GM23338 (cell line): ENCODE results near the gene CTAG2. TPM values are rescaled to one million over a fixed set of nuclear protein-coding genes. Genes with fewer than 3 reads are reported as not detected.
"Not testable (repeated sequence)": the region's sequence is repeated elsewhere in the genome, so short reads cannot be mapped to it uniquely, and the experiment has no call there.

Source experiments
- ATAC-seq: fragments of 200-7000 bp; cut with Tn5 transposase; 3 replicates; pipeline ENCODE4 v1.9.1; 2020
- DNase-seq: peaks from one replicate; pipeline ENCODE4 v3.0.0-alpha.2; 2015; ENCODE audit warnings: low spot score
- H2AFZ ChIP-seq: fragments of 200-600 bp; sonication (generic); 2 replicates; pipeline ENCODE4 v1.8.0; 2016; ENCODE audit warnings: antibody characterized with exemption, mild to moderate bottlenecking, moderate library complexity
- H3F3A ChIP-seq: fragments of 200-600 bp; sonication (generic); replicated peaks from 2 replicates; pipeline ENCODE4 v1.8.0; 2017; ENCODE audit warnings: antibody characterized with exemption, mixed run types, low read depth
- H3K27ac ChIP-seq: fragments of 200-600 bp; sonication (generic); 2 replicates; pipeline ENCODE4 v1.6.1; 2016; ENCODE audit warnings: low read depth
- H3K27me3 ChIP-seq: fragments of 200-600 bp; sonication (generic); 2 replicates; pipeline ENCODE4 v1.8.0; 2016; ENCODE audit warnings: mild to moderate bottlenecking, mixed run types, moderate library complexity; ENCODE audit not compliant: insufficient read depth
- H3K36me3 ChIP-seq: fragments of 200-600 bp; sonication (generic); 2 replicates; pipeline ENCODE4 v1.8.0; 2016; ENCODE audit warnings: mild to moderate bottlenecking; ENCODE audit not compliant: insufficient read depth
- H3K4me1 ChIP-seq: fragments of 200-600 bp; sonication (generic); 2 replicates; pipeline ENCODE4 v1.8.0; 2016; ENCODE audit warnings: mild to moderate bottlenecking, moderate library complexity; ENCODE audit not compliant: insufficient read depth
- H3K4me2 ChIP-seq: fragments of 200-600 bp; sonication (generic); 2 replicates; pipeline ENCODE4 v1.7.1; 2017; ENCODE audit warnings: mixed run types
- H3K4me3 ChIP-seq: fragments of 200-600 bp; sonication (generic); 2 replicates; pipeline ENCODE4 v1.6.1; 2016; ENCODE audit warnings: mixed run types
- H3K79me2 ChIP-seq: fragments of 200-600 bp; sonication (generic); replicated peaks from 2 replicates; pipeline ENCODE4 v1.8.0; 2017; ENCODE audit warnings: mild to moderate bottlenecking; ENCODE audit not compliant: insufficient read depth
- H3K9me2 ChIP-seq: fragments of 200-600 bp; sonication (generic); 2 replicates; pipeline ENCODE4 v1.8.0; 2017; ENCODE audit not compliant: insufficient read depth
- H4K20me1 ChIP-seq: fragments of 200-600 bp; sonication (generic); replicated peaks from 2 replicates; pipeline ENCODE4 v1.8.0; 2017; ENCODE audit warnings: mild to moderate bottlenecking; ENCODE audit not compliant: insufficient read depth
- H3K27ac Mint-ChIP-seq: 2 replicates; pipeline ENCODE4 v1.8.0; 2020; ENCODE audit warnings: inconsistent platforms, mild to moderate bottlenecking, moderate library complexity, mixed read lengths
- H3K27me3 Mint-ChIP-seq: 3 replicates; pipeline ENCODE4 v1.8.0; 2022; ENCODE audit warnings: low read depth, mild to moderate bottlenecking, moderate library complexity, mixed read lengths, inconsistent platforms; ENCODE audit not compliant: insufficient read depth, poor library complexity
- H3K36me3 Mint-ChIP-seq: 3 replicates; pipeline ENCODE4 v1.8.0; 2021; ENCODE audit warnings: low read depth, mild to moderate bottlenecking, inconsistent platforms, moderate library complexity, mixed read lengths
- H3K4me1 Mint-ChIP-seq: 3 replicates; pipeline ENCODE4 v1.8.0; 2020; ENCODE audit warnings: mild to moderate bottlenecking, inconsistent platforms, mixed read lengths
- H3K4me3 Mint-ChIP-seq: 3 replicates; pipeline ENCODE4 v1.8.0; 2021; ENCODE audit warnings: moderate library complexity, mild to moderate bottlenecking, inconsistent platforms, mixed read lengths
- H3K9me3 Mint-ChIP-seq: 3 replicates; pipeline ENCODE4 v1.8.0; 2020; ENCODE audit warnings: moderate library complexity, mild to moderate bottlenecking, inconsistent platforms, mixed read lengths
- CREB1 ChIP-seq: fragments of 250-450 bp; sonication (Bioruptor Pico); IDR thresholded peaks from 2 replicates; pipeline ENCODE4 v1.5.0; 2020; ENCODE audit warnings: low read depth, mild to moderate bottlenecking, moderate library complexity
- JUNB ChIP-seq: IDR thresholded peaks from one replicate; pipeline ENCODE4 v1.6.1; 2016; ENCODE audit warnings: antibody characterized with exemption; ENCODE audit not compliant: unreplicated experiment
- ZNF114 ChIP-seq: fragments of 250-450 bp; sonication (Bioruptor Pico); IDR thresholded peaks from 2 replicates; pipeline ENCODE4 v1.5.0; 2020; ENCODE audit warnings: mild to moderate bottlenecking, moderate library complexity
- polyA plus RNA-seq: library from polyadenylated mRNA; unstranded; fragments of >200 nt; fragmentation: Nextera tagmentation; extraction: Ambion mirVana; gene quantifications from 2 replicates; pipeline ENCODE4 v1.2.1, GENCODE V29; 2016
- total RNA-seq: library from RNA; depleted of rRNA; stranded (reverse); fragments of >200 nt; shearing (Covaris generic); gene quantifications from 2 replicates; pipeline ENCODE4 v1.2.3, GENCODE V29; 2014
- TF ChIP-seq, protein P1 (sequence below): fragments of 250-450 bp; sonication (Bioruptor Pico); IDR thresholded peaks from 2 replicates; pipeline ENCODE4 v1.5.0; 2020; ENCODE audit warnings: mild to moderate bottlenecking, moderate library complexity
- TF ChIP-seq, protein P2 (sequence below): IDR thresholded peaks from 2 replicates; pipeline ENCODE4 v1.6.1; 2016; ENCODE audit warnings: antibody characterized with exemption
- TF ChIP-seq, protein P3 (sequence below): IDR thresholded peaks from one replicate; pipeline ENCODE4 v1.6.1; 2018; ENCODE audit warnings: antibody characterized with exemption; ENCODE audit not compliant: unreplicated experiment

CTAG2 gene
- total and polyA plus RNA-seq, 2 experiments from 2014 or later: 0.87 TPM; not detected in 1

DNA sequence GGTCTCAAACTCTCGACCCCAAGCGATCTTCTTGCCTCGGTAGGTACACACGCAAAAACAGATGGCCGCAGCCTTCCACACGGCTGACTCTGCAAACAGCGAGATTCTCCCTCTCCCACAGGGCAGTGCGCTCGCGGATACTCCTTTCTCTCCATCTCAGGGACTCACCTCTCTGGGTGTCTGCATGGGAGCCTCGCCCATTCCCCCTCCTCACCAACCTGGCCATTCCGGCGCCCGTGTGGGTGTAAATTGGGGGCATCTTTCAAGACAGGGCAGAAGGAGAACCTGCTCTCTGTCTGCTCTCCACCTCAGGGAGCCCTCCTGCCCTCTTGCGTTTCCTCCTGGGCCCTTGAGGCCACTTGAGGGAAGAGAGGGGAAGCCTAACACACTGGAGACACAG, 4.4 kb downstream of the CTAG2 start (continued):
- TF ChIP-seq, protein P1, sequence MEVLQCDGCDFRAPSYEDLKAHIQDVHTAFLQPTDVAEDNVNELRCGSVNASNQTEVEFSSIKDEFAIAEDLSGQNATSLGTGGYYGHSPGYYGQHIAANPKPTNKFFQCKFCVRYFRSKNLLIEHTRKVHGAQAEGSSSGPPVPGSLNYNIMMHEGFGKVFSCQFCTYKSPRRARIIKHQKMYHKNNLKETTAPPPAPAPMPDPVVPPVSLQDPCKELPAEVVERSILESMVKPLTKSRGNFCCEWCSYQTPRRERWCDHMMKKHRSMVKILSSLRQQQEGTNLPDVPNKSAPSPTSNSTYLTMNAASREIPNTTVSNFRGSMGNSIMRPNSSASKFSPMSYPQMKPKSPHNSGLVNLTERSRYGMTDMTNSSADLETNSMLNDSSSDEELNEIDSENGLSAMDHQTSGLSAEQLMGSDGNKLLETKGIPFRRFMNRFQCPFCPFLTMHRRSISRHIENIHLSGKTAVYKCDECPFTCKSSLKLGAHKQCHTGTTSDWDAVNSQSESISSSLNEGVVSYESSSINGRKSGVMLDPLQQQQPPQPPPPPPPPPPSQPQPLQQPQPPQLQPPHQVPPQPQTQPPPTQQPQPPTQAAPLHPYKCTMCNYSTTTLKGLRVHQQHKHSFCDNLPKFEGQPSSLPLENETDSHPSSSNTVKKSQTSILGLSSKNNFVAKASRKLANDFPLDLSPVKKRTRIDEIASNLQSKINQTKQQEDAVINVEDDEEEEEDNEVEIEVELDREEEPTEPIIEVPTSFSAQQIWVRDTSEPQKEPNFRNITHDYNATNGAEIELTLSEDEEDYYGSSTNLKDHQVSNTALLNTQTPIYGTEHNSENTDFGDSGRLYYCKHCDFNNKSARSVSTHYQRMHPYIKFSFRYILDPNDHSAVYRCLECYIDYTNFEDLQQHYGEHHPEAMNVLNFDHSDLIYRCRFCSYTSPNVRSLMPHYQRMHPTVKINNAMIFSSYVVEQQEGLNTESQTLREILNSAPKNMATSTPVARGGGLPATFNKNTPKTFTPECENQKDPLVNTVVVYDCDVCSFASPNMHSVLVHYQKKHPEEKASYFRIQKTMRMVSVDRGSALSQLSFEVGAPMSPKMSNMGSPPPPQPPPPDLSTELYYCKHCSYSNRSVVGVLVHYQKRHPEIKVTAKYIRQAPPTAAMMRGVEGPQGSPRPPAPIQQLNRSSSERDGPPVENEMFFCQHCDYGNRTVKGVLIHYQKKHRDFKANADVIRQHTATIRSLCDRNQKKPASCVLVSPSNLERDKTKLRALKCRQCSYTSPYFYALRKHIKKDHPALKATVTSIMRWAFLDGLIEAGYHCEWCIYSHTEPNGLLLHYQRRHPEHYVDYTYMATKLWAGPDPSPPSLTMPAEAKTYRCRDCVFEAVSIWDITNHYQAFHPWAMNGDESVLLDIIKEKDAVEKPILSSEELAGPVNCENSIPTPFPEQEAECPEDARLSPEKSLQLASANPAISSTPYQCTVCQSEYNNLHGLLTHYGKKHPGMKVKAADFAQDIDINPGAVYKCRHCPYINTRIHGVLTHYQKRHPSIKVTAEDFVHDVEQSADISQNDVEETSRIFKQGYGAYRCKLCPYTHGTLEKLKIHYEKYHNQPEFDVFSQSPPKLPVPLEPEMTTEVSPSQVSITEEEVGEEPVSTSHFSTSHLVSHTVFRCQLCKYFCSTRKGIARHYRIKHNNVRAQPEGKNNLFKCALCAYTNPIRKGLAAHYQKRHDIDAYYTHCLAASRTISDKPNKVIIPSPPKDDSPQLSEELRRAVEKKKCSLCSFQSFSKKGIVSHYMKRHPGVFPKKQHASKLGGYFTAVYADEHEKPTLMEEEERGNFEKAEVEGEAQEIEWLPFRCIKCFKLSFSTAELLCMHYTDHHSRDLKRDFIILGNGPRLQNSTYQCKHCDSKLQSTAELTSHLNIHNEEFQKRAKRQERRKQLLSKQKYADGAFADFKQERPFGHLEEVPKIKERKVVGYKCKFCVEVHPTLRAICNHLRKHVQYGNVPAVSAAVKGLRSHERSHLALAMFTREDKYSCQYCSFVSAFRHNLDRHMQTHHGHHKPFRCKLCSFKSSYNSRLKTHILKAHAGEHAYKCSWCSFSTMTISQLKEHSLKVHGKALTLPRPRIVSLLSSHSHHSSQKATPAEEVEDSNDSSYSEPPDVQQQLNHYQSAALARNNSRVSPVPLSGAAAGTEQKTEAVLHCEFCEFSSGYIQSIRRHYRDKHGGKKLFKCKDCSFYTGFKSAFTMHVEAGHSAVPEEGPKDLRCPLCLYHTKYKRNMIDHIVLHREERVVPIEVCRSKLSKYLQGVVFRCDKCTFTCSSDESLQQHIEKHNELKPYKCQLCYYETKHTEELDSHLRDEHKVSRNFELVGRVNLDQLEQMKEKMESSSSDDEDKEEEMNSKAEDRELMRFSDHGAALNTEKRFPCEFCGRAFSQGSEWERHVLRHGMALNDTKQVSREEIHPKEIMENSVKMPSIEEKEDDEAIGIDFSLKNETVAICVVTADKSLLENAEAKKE (CRISPR knock-in tag): no peak
- TF ChIP-seq, protein P2, sequence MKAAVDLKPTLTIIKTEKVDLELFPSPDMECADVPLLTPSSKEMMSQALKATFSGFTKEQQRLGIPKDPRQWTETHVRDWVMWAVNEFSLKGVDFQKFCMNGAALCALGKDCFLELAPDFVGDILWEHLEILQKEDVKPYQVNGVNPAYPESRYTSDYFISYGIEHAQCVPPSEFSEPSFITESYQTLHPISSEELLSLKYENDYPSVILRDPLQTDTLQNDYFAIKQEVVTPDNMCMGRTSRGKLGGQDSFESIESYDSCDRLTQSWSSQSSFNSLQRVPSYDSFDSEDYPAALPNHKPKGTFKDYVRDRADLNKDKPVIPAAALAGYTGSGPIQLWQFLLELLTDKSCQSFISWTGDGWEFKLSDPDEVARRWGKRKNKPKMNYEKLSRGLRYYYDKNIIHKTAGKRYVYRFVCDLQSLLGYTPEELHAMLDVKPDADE: no peak
- no peak for TF ChIP-seq JUNB
- TF ChIP-seq ZNF114 (CRISPR knock-in tag): no peak
- TF ChIP-seq, protein P3, sequence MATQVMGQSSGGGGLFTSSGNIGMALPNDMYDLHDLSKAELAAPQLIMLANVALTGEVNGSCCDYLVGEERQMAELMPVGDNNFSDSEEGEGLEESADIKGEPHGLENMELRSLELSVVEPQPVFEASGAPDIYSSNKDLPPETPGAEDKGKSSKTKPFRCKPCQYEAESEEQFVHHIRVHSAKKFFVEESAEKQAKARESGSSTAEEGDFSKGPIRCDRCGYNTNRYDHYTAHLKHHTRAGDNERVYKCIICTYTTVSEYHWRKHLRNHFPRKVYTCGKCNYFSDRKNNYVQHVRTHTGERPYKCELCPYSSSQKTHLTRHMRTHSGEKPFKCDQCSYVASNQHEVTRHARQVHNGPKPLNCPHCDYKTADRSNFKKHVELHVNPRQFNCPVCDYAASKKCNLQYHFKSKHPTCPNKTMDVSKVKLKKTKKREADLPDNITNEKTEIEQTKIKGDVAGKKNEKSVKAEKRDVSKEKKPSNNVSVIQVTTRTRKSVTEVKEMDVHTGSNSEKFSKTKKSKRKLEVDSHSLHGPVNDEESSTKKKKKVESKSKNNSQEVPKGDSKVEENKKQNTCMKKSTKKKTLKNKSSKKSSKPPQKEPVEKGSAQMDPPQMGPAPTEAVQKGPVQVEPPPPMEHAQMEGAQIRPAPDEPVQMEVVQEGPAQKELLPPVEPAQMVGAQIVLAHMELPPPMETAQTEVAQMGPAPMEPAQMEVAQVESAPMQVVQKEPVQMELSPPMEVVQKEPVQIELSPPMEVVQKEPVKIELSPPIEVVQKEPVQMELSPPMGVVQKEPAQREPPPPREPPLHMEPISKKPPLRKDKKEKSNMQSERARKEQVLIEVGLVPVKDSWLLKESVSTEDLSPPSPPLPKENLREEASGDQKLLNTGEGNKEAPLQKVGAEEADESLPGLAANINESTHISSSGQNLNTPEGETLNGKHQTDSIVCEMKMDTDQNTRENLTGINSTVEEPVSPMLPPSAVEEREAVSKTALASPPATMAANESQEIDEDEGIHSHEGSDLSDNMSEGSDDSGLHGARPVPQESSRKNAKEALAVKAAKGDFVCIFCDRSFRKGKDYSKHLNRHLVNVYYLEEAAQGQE: no peak
- no peak for TF ChIP-seq CREB1 (CRISPR knock-in tag)

- not testable (repeated sequence) for H2AFZ ChIP-seq, H4K20me1 ChIP-seq, H3K9me2 ChIP-seq, H3F3A ChIP-seq, H3K27ac Mint-ChIP-seq, H3K4me3 Mint-ChIP-seq, H3K9me3 Mint-ChIP-seq, H3K4me3 ChIP-seq, H3K4me1 ChIP-seq, H3K27ac ChIP-seq, H3K27me3 ChIP-seq, ATAC-seq, DNase-seq, H3K27me3 Mint-ChIP-seq, H3K36me3 Mint-ChIP-seq, H3K4me1 Mint-ChIP-seq, H3K4me2 ChIP-seq, H3K36me3 ChIP-seq, H3K79me2 ChIP-seq
Measured at GRCh38 chrX:154645745-154646378, 7.5 kb downstream of the CTAG2 start.

- H3K27ac Mint-ChIP-seq, H3K4me3 Mint-ChIP-seq, H3F3A ChIP-seq, H3K36me3 ChIP-seq, H3K4me3 ChIP-seq, H2AFZ ChIP-seq, H4K20me1 ChIP-seq, H3K4me1 ChIP-seq, H3K9me3 Mint-ChIP-seq, H3K36me3 Mint-ChIP-seq, H3K79me2 ChIP-seq, H3K4me1 Mint-ChIP-seq, H3K27ac ChIP-seq, H3K4me2 ChIP-seq, H3K27me3 ChIP-seq, DNase-seq, H3K9me2 ChIP-seq, H3K27me3 Mint-ChIP-seq: not testable (repeated sequence)
- peak; percentile 20; the same call in 2 of the 3 replicates for ATAC-seq
Measured at GRCh38 chrX:154643708-154644107, 9.7 kb downstream of the CTAG2 start.
